ENCODE data around the gene TTYH3.

DNA sequence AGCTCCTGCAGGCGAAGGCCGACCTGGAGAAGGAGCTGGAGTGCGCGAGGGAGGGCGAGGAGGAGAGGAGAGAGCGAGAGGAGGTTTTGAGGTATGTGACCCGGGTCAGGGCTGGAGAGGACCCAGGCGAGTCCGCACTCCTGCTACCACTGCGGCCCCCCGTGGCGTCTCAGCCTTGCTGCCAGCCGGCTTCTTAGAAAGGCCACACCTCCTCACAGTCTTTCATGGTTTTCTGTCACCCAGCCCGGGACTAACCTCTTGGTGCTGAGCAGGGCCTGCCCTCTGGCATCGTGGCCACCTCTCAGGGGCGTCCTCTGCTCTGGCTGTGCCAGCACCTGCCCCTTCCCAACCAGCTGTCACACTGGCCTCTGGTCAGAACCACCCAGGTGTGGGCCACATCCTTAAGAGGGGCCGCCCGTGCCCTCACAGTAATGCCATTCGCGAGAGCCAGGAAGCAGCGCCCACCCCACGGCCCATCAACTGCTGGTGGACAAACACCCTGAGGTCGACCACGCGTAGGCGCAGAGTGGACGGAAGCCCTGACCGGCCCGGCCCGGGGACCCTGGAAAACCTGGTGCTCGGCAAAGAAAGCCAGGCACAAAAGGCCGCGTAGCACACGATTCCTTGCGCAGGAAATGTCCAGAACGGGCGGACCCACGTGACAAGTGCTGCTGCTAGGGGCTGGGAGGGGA, 38.6 kb upstream of the TTYH3 start:
- TF ChIP-seq, protein P1, sequence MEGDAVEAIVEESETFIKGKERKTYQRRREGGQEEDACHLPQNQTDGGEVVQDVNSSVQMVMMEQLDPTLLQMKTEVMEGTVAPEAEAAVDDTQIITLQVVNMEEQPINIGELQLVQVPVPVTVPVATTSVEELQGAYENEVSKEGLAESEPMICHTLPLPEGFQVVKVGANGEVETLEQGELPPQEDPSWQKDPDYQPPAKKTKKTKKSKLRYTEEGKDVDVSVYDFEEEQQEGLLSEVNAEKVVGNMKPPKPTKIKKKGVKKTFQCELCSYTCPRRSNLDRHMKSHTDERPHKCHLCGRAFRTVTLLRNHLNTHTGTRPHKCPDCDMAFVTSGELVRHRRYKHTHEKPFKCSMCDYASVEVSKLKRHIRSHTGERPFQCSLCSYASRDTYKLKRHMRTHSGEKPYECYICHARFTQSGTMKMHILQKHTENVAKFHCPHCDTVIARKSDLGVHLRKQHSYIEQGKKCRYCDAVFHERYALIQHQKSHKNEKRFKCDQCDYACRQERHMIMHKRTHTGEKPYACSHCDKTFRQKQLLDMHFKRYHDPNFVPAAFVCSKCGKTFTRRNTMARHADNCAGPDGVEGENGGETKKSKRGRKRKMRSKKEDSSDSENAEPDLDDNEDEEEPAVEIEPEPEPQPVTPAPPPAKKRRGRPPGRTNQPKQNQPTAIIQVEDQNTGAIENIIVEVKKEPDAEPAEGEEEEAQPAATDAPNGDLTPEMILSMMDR (IDR thresholded peaks at IDR 0.05; ENCODE audit: low read depth, low read length, poor library complexity, severe bottlenecking), result no peak
- no peak for TF ChIP-seq EZH2phosphoT487 (IDR thresholded peaks at IDR 0.05; ENCODE audit: borderline replicate concordance, low read length)

Data from DOHH2 (cell line).